GM12892 (cell line): Measurements from ENCODE around the gene ILF3.

Experiments
- POLR2A ChIP-seq: IDR thresholded peaks from 2 replicates; pipeline ENCODE4 v1.6.1; 2011; ENCODE audit warnings: low read depth, low read length, control low read depth
- POLR2AphosphoS5 ChIP-seq: IDR thresholded peaks from 2 replicates; pipeline ENCODE4 v1.6.1; 2011; ENCODE audit warnings: low read depth, low read length, control low read depth
- TAF1 ChIP-seq: IDR thresholded peaks from 2 replicates; pipeline ENCODE4 v1.6.1; 2011; ENCODE audit warnings: low read depth, mild to moderate bottlenecking, control low read depth, low read length, borderline replicate concordance

GRCh38 chr19:10712045-10712444 is 57.9 kb downstream of the ILF3 start:
- no peak for TF ChIP-seq POLR2AphosphoS5
- TF ChIP-seq TAF1, result no peak
- no peak for TF ChIP-seq POLR2A
